HepG2 (cell line): Measurements from ENCODE around the gene BICRAL. TPM values are rescaled to one million over a fixed set of nuclear protein-coding genes. Genes with fewer than 3 reads are reported as not detected.

ENCODE experiments used
- ATF7 ChIP-seq, 2 experiments: fragments of 450-650 bp in 1 of 2; sonication (generic) in 1 of 2; formaldehyde crosslinking in 1 of 2; IDR thresholded peaks; 2 replicates each; pipeline versions ENCODE4 v1.4.0 to v1.6.1; 2016 to 2020; ENCODE audit warnings: antibody characterized with exemption in 1 of 2, mild to moderate bottlenecking in 1 of 2, missing genetic modification reagents in 1 of 2
- NFRKB ChIP-seq: fragments of 450-650 bp; IDR thresholded peaks from 2 replicates; pipeline ENCODE4 v1.6.1; 2017
- RELA ChIP-seq: sonication (generic); formaldehyde crosslinking; IDR thresholded peaks from 2 replicates; pipeline ENCODE4 v1.4.0; 2020; ENCODE audit warnings: missing genetic modification reagents
- SMAD9 ChIP-seq: sonication (generic); formaldehyde crosslinking; IDR thresholded peaks from 2 replicates; pipeline ENCODE4 v1.5.1; 2020; ENCODE audit warnings: mild to moderate bottlenecking, missing genetic modification reagents
- ZNF773 ChIP-seq: sonication (generic); formaldehyde crosslinking; IDR thresholded peaks from 2 replicates; pipeline ENCODE4 v1.4.0; 2020; ENCODE audit warnings: missing genetic modification reagents, borderline replicate concordance
- ZNF775 ChIP-seq: sonication (generic); formaldehyde crosslinking; IDR thresholded peaks from 2 replicates; pipeline ENCODE4 v1.4.0; 2020; ENCODE audit warnings: missing genetic modification reagents, mild to moderate bottlenecking, moderate library complexity, borderline replicate concordance
- ZNF781 ChIP-seq: sonication (generic); formaldehyde crosslinking; IDR thresholded peaks from 2 replicates; pipeline ENCODE4 v1.5.1; 2020; ENCODE audit warnings: borderline replicate concordance, mild to moderate bottlenecking, missing genetic modification reagents; ENCODE audit errors: not compliant biosample characterization
- polyA plus RNA-seq, 8 experiments: library from polyadenylated mRNA; depleted of rRNA in 3 of 8; stranded (reverse) in 7 of 8; unstranded in 1 of 8; fragments of >200 nt; fragmentation: Illumina TruSeq in 4 of 8; extraction: Trizol in 4 of 8; gene quantifications; 2 replicates each; pipeline versions ENCODE4 v1.2.1 to v1.2.3, GENCODE V29; 2011 to 2016; ENCODE audit warnings: low read depth in 4 of 8, missing spikeins in 1 of 8, mixed read lengths in 1 of 8; ENCODE audit not compliant: insufficient read depth in 1 of 8
- total RNA-seq, 5 experiments: library from RNA; depleted of rRNA; stranded (reverse); fragments of >200 nt; fragmentation: Illumina TruSeq; extraction: Trizol; gene quantifications; 2 replicates each; pipeline ENCODE4 v1.2.3, GENCODE V29; 2016; ENCODE audit warnings: low read depth in 1 of 5
- TF ChIP-seq, protein P1 (sequence below): sonication (generic); formaldehyde crosslinking; IDR thresholded peaks from 2 replicates; pipeline ENCODE4 v1.5.1; 2020; ENCODE audit warnings: missing genetic modification reagents, mild to moderate bottlenecking, borderline replicate concordance
- TF ChIP-seq, protein P2 (sequence below): sonication (generic); formaldehyde crosslinking; IDR thresholded peaks from 2 replicates; pipeline ENCODE4 v1.9.0; 2021; ENCODE audit warnings: missing genetic modification reagents, mild to moderate bottlenecking, borderline replicate concordance
- TF ChIP-seq, protein P3 (sequence below): sonication (generic); formaldehyde crosslinking; IDR thresholded peaks from 2 replicates; pipeline ENCODE4 v1.8.1; 2023; ENCODE audit warnings: mild to moderate bottlenecking, inconsistent platforms, moderate library complexity, missing genetic modification reagents, borderline replicate concordance
- TF ChIP-seq, protein P4 (sequence below): IDR thresholded peaks from 2 replicates; pipeline ENCODE4 v1.6.1; 2016; ENCODE audit warnings: missing compliant biosample characterization, missing genetic modification reagents, borderline replicate concordance
- TF ChIP-seq, protein P5 (sequence below): sonication (generic); formaldehyde crosslinking; IDR thresholded peaks from 2 replicates; pipeline ENCODE4 v1.5.0; 2020; ENCODE audit warnings: mild to moderate bottlenecking, missing genetic modification reagents
- TF ChIP-seq, protein P6 (sequence below): sonication (generic); formaldehyde crosslinking; IDR thresholded peaks from 2 replicates; pipeline ENCODE4 v1.9.0; 2021; ENCODE audit warnings: missing genetic modification reagents, borderline replicate concordance
- TF ChIP-seq, protein P7 (sequence below): sonication (generic); formaldehyde crosslinking; IDR thresholded peaks from 2 replicates; pipeline ENCODE4 v1.4.0; 2020; ENCODE audit warnings: missing genetic modification reagents; ENCODE audit errors: not compliant biosample characterization

BICRAL gene
- total and polyA plus RNA-seq, 2 of the 13 experiments (the other 11 are each of a cell fraction or from before 2014, with no cell fraction given) = 5.0 to 13.5 TPM

DNA sequence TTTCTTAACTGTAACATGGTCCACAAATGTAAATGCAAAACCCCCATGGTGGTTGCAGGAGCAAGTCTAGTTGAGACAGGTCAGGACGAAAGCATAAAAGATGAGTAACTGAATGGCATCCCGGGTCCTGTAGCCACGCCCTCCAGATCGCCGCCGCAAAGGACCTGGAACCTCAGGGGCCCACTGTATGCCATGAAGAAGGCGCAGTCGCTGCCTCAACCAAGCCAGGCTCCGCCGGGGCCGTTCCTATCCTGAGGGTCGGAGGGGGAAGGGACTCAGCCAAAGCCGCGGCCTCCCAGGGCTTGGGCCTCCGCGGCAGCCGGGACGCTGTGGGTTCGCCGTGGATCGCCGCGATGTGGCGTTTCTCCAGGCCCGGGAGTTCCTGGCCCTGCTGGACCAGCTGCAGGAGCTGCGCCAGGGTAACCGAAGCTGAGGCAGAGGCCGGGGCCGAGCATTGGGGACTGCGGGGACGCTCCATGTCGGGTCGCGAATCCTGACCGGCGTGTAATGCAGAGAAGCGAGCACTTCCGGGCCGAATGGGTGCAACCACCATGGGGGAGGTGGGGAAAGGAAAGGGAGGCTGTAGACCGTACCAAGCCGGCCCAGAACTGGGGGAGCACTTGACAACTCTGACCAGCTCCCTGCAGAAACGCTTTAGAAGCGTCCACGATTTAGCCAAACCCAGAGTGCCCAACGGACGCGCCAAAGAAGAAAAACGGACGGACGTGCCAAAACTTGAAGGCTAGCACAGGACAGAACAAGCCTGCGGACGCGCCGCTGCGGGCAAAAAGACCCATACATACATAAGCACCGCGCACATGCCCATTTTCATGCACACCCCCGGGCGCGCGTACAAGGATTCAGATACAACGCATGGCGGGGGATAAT lies 108.7 kb downstream of the BICRAL start (continued):
- TF ChIP-seq, protein P1, sequence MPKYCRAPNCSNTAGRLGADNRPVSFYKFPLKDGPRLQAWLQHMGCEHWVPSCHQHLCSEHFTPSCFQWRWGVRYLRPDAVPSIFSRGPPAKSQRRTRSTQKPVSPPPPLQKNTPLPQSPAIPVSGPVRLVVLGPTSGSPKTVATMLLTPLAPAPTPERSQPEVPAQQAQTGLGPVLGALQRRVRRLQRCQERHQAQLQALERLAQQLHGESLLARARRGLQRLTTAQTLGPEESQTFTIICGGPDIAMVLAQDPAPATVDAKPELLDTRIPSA (CRISPR knock-in tag) = no peak
- TF ChIP-seq, protein P2, sequence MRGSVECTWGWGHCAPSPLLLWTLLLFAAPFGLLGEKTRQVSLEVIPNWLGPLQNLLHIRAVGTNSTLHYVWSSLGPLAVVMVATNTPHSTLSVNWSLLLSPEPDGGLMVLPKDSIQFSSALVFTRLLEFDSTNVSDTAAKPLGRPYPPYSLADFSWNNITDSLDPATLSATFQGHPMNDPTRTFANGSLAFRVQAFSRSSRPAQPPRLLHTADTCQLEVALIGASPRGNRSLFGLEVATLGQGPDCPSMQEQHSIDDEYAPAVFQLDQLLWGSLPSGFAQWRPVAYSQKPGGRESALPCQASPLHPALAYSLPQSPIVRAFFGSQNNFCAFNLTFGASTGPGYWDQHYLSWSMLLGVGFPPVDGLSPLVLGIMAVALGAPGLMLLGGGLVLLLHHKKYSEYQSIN = no peak
- TF ChIP-seq, protein P3, sequence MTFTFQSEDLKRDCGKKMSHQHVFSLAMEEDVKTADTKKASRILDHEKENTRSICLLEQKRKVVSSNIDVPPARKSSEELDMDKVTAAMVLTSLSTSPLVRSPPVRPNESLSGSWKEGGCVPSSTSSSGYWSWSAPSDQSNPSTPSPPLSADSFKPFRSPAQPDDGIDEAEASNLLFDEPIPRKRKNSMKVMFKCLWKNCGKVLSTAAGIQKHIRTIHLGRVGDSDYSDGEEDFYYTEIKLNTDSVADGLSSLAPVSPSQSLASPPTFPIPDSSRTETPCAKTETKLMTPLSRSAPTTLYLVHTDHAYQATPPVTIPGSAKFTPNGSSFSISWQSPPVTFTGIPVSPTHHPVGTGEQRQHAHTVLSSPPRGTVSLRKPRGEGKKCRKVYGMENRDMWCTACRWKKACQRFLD = peak; percentile 87; the same call in 1 of the 2 replicates
- peak; percentile 85; the same call in 1 of the 2 replicates for TF ChIP-seq RELA (CRISPR knock-in tag)
- no peak for TF ChIP-seq ZNF773 (CRISPR knock-in tag)
- TF ChIP-seq, protein P4, sequence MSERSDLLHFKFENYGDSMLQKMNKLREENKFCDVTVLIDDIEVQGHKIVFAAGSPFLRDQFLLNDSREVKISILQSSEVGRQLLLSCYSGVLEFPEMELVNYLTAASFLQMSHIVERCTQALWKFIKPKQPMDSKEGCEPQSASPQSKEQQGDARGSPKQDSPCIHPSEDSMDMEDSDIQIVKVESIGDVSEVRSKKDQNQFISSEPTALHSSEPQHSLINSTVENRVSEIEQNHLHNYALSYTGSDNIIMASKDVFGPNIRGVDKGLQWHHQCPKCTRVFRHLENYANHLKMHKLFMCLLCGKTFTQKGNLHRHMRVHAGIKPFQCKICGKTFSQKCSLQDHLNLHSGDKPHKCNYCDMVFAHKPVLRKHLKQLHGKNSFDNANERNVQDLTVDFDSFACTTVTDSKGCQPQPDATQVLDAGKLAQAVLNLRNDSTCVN (CRISPR knock-in tag) = no peak
- no peak; the same call in 1 of the 2 replicates for TF ChIP-seq SMAD9
- TF ChIP-seq ZNF775 (CRISPR knock-in tag) = 0 out of 2 replicates have a peak, but pooled peaks have one; percentile 42
- TF ChIP-seq NFRKB = no peak
- TF ChIP-seq, protein P5, sequence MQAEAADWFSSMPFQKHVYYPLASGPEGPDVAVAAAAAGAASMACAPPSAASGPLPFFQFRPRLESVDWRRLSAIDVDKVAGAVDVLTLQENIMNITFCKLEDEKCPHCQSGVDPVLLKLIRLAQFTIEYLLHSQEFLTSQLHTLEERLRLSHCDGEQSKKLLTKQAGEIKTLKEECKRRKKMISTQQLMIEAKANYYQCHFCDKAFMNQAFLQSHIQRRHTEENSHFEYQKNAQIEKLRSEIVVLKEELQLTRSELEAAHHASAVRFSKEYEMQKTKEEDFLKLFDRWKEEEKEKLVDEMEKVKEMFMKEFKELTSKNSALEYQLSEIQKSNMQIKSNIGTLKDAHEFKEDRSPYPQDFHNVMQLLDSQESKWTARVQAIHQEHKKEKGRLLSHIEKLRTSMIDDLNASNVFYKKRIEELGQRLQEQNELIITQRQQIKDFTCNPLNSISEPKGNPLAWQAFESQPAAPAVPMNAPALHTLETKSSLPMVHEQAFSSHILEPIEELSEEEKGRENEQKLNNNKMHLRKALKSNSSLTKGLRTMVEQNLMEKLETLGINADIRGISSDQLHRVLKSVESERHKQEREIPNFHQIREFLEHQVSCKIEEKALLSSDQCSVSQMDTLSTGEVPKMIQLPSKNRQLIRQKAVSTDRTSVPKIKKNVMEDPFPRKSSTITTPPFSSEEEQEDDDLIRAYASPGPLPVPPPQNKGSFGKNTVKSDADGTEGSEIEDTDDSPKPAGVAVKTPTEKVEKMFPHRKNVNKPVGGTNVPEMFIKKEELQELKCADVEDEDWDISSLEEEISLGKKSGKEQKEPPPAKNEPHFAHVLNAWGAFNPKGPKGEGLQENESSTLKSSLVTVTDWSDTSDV (CRISPR knock-in tag) = peak; percentile 95
- peak; percentile 97 for TF ChIP-seq ZNF781
- TF ChIP-seq, protein P6, sequence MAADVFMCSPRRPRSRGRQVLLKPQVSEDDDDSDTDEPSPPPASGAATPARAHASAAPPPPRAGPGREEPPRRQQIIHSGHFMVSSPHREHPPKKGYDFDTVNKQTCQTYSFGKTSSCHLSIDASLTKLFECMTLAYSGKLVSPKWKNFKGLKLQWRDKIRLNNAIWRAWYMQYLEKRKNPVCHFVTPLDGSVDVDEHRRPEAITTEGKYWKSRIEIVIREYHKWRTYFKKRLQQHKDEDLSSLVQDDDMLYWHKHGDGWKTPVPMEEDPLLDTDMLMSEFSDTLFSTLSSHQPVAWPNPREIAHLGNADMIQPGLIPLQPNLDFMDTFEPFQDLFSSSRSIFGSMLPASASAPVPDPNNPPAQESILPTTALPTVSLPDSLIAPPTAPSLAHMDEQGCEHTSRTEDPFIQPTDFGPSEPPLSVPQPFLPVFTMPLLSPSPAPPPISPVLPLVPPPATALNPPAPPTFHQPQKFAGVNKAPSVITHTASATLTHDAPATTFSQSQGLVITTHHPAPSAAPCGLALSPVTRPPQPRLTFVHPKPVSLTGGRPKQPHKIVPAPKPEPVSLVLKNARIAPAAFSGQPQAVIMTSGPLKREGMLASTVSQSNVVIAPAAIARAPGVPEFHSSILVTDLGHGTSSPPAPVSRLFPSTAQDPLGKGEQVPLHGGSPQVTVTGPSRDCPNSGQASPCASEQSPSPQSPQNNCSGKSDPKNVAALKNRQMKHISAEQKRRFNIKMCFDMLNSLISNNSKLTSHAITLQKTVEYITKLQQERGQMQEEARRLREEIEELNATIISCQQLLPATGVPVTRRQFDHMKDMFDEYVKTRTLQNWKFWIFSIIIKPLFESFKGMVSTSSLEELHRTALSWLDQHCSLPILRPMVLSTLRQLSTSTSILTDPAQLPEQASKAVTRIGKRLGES (CRISPR knock-in tag) = no peak
- TF ChIP-seq, protein P7, sequence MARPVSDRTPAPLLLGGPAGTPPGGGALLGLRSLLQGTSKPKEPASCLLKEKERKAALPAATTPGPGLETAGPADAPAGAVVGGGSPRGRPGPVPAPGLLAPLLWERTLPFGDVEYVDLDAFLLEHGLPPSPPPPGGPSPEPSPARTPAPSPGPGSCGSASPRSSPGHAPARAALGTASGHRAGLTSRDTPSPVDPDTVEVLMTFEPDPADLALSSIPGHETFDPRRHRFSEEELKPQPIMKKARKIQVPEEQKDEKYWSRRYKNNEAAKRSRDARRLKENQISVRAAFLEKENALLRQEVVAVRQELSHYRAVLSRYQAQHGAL (CRISPR knock-in tag) = peak; percentile 47
- peak; percentile 65 for TF ChIP-seq ATF7 (IDR thresholded peaks at IDR 0.05)
- peak; percentile 86 for TF ChIP-seq ATF7 (CRISPR knock-in tag; IDR thresholded peaks at IDR 0.05)
